Suprapubic skin (tissue), 4 donors: ENCODE data around the gene LDB2. TPM values are rescaled to one million over a fixed set of nuclear protein-coding genes. Genes with fewer than 3 reads are reported as not detected.

Experiments used
- DNase-seq, 2 donors: peaks; one replicate each; pipeline ENCODE4 v3.0.0-alpha.2; 2019; ENCODE audit warnings: low spot score in 2 of 2
- H3K27ac ChIP-seq: fragments of 200-600 bp; sonication (generic); one replicate; pipeline ENCODE4 v1.5.1; 2019
- H3K27me3 ChIP-seq: fragments of 200-600 bp; sonication (generic); one replicate; pipeline ENCODE4 v1.5.1; 2019
- H3K36me3 ChIP-seq: fragments of 200-600 bp; sonication (generic); one replicate; pipeline ENCODE4 v1.5.1; 2019
- H3K4me1 ChIP-seq: fragments of 200-600 bp; sonication (generic); one replicate; pipeline ENCODE4 v1.5.1; 2019
- H3K4me3 ChIP-seq: fragments of 200-600 bp; sonication (generic); one replicate; pipeline ENCODE4 v1.5.1; 2019; ENCODE audit warnings: mild to moderate bottlenecking
- H3K9me3 ChIP-seq: fragments of 200-600 bp; sonication (generic); one replicate; pipeline ENCODE4 v1.5.1; 2019
- CTCF ChIP-seq, 2 donors: fragments of 200-600 bp in 1 of 2; fragments of 450-650 bp in 1 of 2; sonication (generic) in 1 of 2; IDR thresholded peaks; one replicate each; pipeline ENCODE4 v1.5.1; 2016 to 2019; ENCODE audit warnings: antibody characterized with exemption in 2 of 2, mild to moderate bottlenecking in 1 of 2, moderate library complexity in 1 of 2
- EP300 ChIP-seq: sonication (generic); formaldehyde crosslinking; IDR thresholded peaks from one replicate; pipeline ENCODE4 v1.6.1; 2017; ENCODE audit warnings: antibody characterized with exemption
- POLR2A ChIP-seq, 2 donors: fragments of 450-650 bp; IDR thresholded peaks; one replicate each; pipeline ENCODE4 v1.6.1; 2017; ENCODE audit warnings: antibody characterized with exemption in 2 of 2, mild to moderate bottlenecking in 2 of 2, moderate library complexity in 2 of 2
- POLR2AphosphoS5 ChIP-seq, 3 donors: sonication (generic); formaldehyde crosslinking; IDR thresholded peaks; one replicate each; pipeline ENCODE4 v1.6.1; 2017; ENCODE audit warnings: antibody characterized with exemption in 3 of 3
- WGBS: methylation state at CpG from one replicate; pipeline ENCODE4 v1.1.5; 2018; 5-methylcytosine and 5-hydroxymethylcytosine counted together
- total RNA-seq, 4 donors: library from RNA; depleted of rRNA; stranded (reverse); fragments of >200 nt; gene quantifications; one replicate each; pipeline ENCODE4 v1.1.0, GENCODE V29; 2016

LDB2 gene
- total RNA-seq, 4 donors from 2014 or later = 4.7 to 17.7 (median 9.9) TPM

- H3K36me3 ChIP-seq = no peaks in the 10 kb centered on the region
- TF ChIP-seq POLR2AphosphoS5 (IDR thresholded peaks at IDR 0.05) (no peak), POLR2A (IDR thresholded peaks at IDR 0.05) (no peak), CTCF (IDR thresholded peaks at IDR 0.05) (no peak), EP300 (no peak)
- peaks cover 12% of the 10 kb centered on the region for H3K4me1 ChIP-seq
- no peaks in the 10 kb centered on the region for H3K27me3 ChIP-seq
- 52% methylated on average over 1 of the region's 1 CpG for WGBS
- no peak for DNase-seq
- no peak overlapping the region for H3K4me3 ChIP-seq
- no peak overlapping the region for H3K27ac ChIP-seq
- H3K9me3 ChIP-seq = no peaks in the 10 kb centered on the region
Measured at GRCh38 chr4:16691450-16691849, 207.0 kb downstream of the LDB2 start.

- WGBS = 79% methylated on average over 3 of the region's 3 CpGs
- Histone ChIP-seq H3K27ac (no peak overlapping the region), H3K27me3 (no peaks in the 10 kb centered on the region), H3K4me3 (no peak overlapping the region), H3K4me1 (peaks cover 13% of the 10 kb centered on the region), H3K36me3 (no peaks in the 10 kb centered on the region), H3K9me3 (no peaks in the 10 kb centered on the region)
- no peak for DNase-seq
- TF ChIP-seq POLR2AphosphoS5 (IDR thresholded peaks at IDR 0.05) (no peak), CTCF (IDR thresholded peaks at IDR 0.05) (no peak), POLR2A (IDR thresholded peaks at IDR 0.05) (no peak), EP300 (no peak)
Measured at GRCh38 chr4:16687845-16688244, 210.6 kb downstream of the LDB2 start.

DNA sequence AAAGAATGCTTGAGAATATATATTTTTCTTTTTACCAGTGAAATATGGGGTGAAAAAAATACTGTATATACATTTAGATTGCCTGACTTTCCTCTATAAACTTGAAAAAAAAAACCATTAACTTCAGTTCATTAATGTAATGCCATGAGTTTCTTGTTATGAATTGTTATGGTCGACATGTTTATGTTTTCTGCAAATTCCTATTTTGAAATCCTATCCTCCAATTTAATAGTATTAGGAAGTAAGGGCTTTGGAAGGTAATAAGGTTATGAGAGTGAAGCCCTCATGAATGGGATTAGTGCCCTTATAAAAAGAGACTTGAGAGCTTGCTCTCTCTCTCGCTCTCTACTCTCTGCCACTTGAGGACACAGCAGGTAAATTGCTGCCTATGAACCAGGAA lies 211.4 kb downstream of the LDB2 start:
- peaks cover 4% of the 10 kb centered on the region for H3K4me1 ChIP-seq
- no peaks in the 10 kb centered on the region for H3K9me3 ChIP-seq
- DNase-seq = no peak
- no peaks in the 10 kb centered on the region for H3K36me3 ChIP-seq
- H3K27me3 ChIP-seq = no peaks in the 10 kb centered on the region
- no peak for TF ChIP-seq EP300
- TF ChIP-seq POLR2A (IDR thresholded peaks at IDR 0.05) = no peak
- no peak for TF ChIP-seq CTCF (IDR thresholded peaks at IDR 0.05)
- no peak for TF ChIP-seq POLR2AphosphoS5 (IDR thresholded peaks at IDR 0.05)
- WGBS = 90% methylated on average over 2 of the region's 2 CpGs
- H3K27ac ChIP-seq = no peak overlapping the region
- no peak overlapping the region for H3K4me3 ChIP-seq

GRCh38 chr4:16686195-16686594 lies 212.2 kb downstream of the LDB2 start:
- Histone ChIP-seq H3K9me3 (no peaks in the 10 kb centered on the region), H3K4me1 (peaks cover 4% of the 10 kb centered on the region), H3K27ac (no peak overlapping the region), H3K27me3 (no peaks in the 10 kb centered on the region), H3K4me3 (no peak overlapping the region), H3K36me3 (no peaks in the 10 kb centered on the region)
- 54% methylated on average over 2 of the region's 2 CpGs for WGBS
- TF ChIP-seq EP300 = no peak
- no peak for TF ChIP-seq POLR2AphosphoS5 (IDR thresholded peaks at IDR 0.05)
- no peak for TF ChIP-seq CTCF (IDR thresholded peaks at IDR 0.05)
- no peak for TF ChIP-seq POLR2A (IDR thresholded peaks at IDR 0.05)
- no peak for DNase-seq

GRCh38 chr4:16685536-16685935 lies 212.9 kb downstream of the LDB2 start:
- H3K4me3 ChIP-seq = no peak overlapping the region
- peaks cover 4% of the 10 kb centered on the region for H3K4me1 ChIP-seq
- 83% methylated on average over 8 of the region's 8 CpGs for WGBS
- no peaks in the 10 kb centered on the region for H3K27me3 ChIP-seq
- no peaks in the 10 kb centered on the region for H3K9me3 ChIP-seq
- H3K36me3 ChIP-seq = no peaks in the 10 kb centered on the region
- TF ChIP-seq POLR2AphosphoS5 (IDR thresholded peaks at IDR 0.05) = no peak
- TF ChIP-seq EP300 = no peak
- TF ChIP-seq POLR2A (IDR thresholded peaks at IDR 0.05) = no peak
- no peak for TF ChIP-seq CTCF (IDR thresholded peaks at IDR 0.05)
- no peak overlapping the region for H3K27ac ChIP-seq
- no peak for DNase-seq
